ENCODE data around the gene KDSR. TPM values are rescaled to one million over a fixed set of nuclear protein-coding genes. Genes with fewer than 3 reads are reported as not detected.

Gene KDSR
- total RNA-seq, 5 donors from 2014 or later (not counting 1 experiment from before 2014, with no cell fraction given), result 25.2 to 69.1 (median 56.3) TPM

DNA sequence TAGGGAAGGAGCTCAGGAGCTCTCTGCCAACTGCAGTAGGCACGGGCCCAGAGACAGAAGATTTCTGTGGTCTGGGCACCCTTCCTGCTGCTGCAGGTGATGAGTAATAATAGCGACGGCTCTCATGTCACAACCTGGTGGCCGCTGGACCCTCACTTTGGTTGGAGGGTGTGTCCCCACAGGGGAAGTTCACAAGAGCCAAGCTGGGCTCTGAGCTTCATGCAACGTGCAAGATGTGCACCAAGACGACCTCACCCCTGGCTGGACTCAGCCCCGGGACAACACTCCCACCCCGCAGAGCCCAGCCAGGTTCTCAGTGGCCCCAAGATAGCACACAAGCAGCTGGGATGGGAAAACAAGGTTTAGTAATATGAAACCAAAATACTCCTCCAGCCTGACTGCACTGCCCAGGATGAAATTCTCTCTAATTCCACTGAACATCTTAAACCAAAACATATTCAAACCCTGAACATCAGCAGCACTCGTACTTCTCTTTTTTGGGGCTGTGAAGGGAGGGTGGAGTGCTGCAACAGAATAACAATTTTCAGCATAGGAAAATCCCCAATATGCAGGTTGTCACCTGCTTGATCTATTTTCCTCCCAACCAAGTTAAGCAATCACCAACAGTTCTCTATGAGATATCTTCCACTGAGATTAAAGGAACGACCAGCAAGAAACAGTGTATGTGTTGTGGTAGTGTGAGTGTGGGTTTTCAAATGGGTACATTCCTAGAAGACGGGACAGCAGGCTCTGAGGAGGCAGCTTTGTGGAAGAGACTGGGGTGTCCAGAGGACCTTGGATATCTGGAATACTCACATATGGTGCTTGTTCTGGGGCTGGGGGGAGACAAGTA, 73.9 kb downstream of the KDSR start:
- peaks cover 0 to 22% of the 10 kb centered on the region in 2 donors for H3K36me3 ChIP-seq (ENCODE audit: control insufficient read depth in 2 of 2, extremely low read depth in 1 of 2, insufficient read depth in 1 of 2, low read length in 1 of 2)
- peak in 12 of 35 experiments; percentile 3 to 35 (median 11) for DNase-seq
- peaks cover 55% of the 10 kb centered on the region for H3K36me3 Mint-ChIP-seq
- ChIA-PET CTCF (interaction anchor here in 1 of 2 donors (0.6 to 2.9 kb wide), 3 partner anchors 26 to 159 kb away, joined by 3 to 11 read pairs (median 4); partner anchors contain the start of gene BCL2), POLR2A (no interaction called here)
- H3K27ac ChIP-seq (ENCODE audit: low read length), result peak overlapping the region; percentile 8
- WGBS (ENCODE audit: insufficient coverage), result 23% methylated on average over 5 of the region's 11 CpGs
- H3K4me1 Mint-ChIP-seq, result peaks cover 9 to 59% (median 17%) of the 10 kb centered on the region in 3 donors
- peaks cover 34 to 42% of the 10 kb centered on the region in 2 experiments for H3K4me1 ChIP-seq (ENCODE audit: control insufficient read depth in 1 of 2, extremely low read depth in 1 of 2, insufficient read depth in 2 of 2, low read length in 2 of 2)
- no peaks in the 10 kb centered on the region for H3K27me3 Mint-ChIP-seq
- peak overlapping the region in 2 of 3 donors; percentile 29 to 60 for H3K4me3 Mint-ChIP-seq
- H3K9me3 Mint-ChIP-seq, result no peaks in the 10 kb centered on the region
- no peak overlapping the region for H3K4me3 ChIP-seq (ENCODE audit: control insufficient read depth in 1 of 2, extremely low read depth in 1 of 2, low read length in 1 of 2)
- no peak overlapping the region for H3K27ac Mint-ChIP-seq
- H3K9me3 ChIP-seq, result no peaks in the 10 kb centered on the region
- peak; percentile 34 to 63 (median 52) for ATAC-seq (replicated peaks in 1 of 4)
- H3K27me3 ChIP-seq (replicated peaks in 1 of 2; ENCODE audit: control insufficient read depth in 2 of 2, extremely low read depth in 1 of 2, insufficient read depth in 2 of 2, low read length in 1 of 2), result no peaks in the 10 kb centered on the region

DNA sequence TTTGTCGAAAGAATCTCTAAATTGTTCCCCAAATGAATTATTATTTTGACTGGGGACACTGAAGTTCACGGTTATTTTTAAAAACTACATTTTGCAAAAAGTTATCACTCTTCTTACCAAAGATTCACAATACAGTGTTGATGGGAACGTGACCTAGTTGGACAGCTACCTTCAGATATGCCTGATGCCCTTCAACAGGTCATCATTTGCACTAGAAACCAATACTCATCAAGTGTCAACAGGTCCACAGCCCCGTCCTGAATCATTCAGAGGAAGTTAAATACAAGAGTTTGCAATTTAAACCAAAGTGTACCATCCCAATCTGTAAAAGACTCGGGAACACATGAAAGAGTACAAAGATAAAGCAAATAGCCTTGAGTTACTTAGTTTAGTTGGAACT, 75.7 kb downstream of the KDSR start:
- ChIA-PET POLR2A (interaction anchor here (0.6 to 1.5 kb wide), 4 partner anchors 9 to 485 kb away, joined by 3 to 5 read pairs (median 4); no protein-coding TSS in a partner anchor), CTCF (interaction anchor here in 1 of 2 donors (2.9 kb wide), 1 partner anchor 27 kb away, joined by 11 read pairs; the partner anchor contains the start of gene BCL2)
- peaks cover 8 to 53% (median 10%) of the 10 kb centered on the region in 3 donors for H3K4me1 Mint-ChIP-seq
- ATAC-seq (replicated peaks in 1 of 4) (peak in 2 of 4 experiments; percentile 28), DNase-seq (no peak)
- no peaks in the 10 kb centered on the region for H3K9me3 ChIP-seq
- no peak overlapping the region for H3K27ac Mint-ChIP-seq
- H3K4me3 ChIP-seq (ENCODE audit: control insufficient read depth in 1 of 2, extremely low read depth in 1 of 2, low read length in 1 of 2), result no peak overlapping the region
- H3K36me3 Mint-ChIP-seq, result peaks cover 46% of the 10 kb centered on the region
- peak overlapping the region in 2 of 3 donors; percentile 67 to 73 for H3K4me3 Mint-ChIP-seq
- H3K36me3 ChIP-seq (ENCODE audit: control insufficient read depth in 2 of 2, extremely low read depth in 1 of 2, insufficient read depth in 1 of 2, low read length in 1 of 2), result peaks cover 0 to 8% of the 10 kb centered on the region in 2 donors
- 20% methylated on average over 1 of the region's 5 CpGs for WGBS (ENCODE audit: insufficient coverage)
- no peaks in the 10 kb centered on the region for H3K27me3 ChIP-seq (replicated peaks in 1 of 2; ENCODE audit: control insufficient read depth in 2 of 2, extremely low read depth in 1 of 2, insufficient read depth in 2 of 2, low read length in 1 of 2)
- peak overlapping the region; percentile 54 for H3K27ac ChIP-seq (ENCODE audit: low read length)
- H3K4me1 ChIP-seq (ENCODE audit: control insufficient read depth in 1 of 2, extremely low read depth in 1 of 2, insufficient read depth in 2 of 2, low read length in 2 of 2), result peaks cover 36 to 49% of the 10 kb centered on the region in 2 experiments
- H3K27me3 Mint-ChIP-seq, result no peaks in the 10 kb centered on the region
- no peaks in the 10 kb centered on the region for H3K9me3 Mint-ChIP-seq

DNA sequence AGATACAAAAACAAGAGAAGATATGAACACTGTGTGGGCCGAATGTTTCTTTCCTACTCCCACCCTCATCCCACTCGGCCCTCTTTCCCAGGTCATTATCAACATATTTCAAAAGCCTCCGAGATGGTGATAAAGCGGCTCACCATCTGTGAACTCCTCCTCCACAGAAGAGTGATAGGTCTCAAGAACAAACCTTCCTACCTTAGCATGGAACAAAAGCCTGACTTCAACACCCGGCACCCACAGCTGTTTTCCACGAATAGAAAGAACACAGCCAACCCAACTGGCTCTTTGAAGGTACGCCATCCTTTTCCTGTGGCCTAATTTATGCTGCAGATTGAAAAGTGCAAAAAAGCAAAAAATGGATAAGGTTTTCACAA, 76.2 kb downstream of the KDSR start:
- CTCF ChIA-PET, result interaction anchor here in 1 of 2 donors (2.9 kb wide), 1 partner anchor 28 kb away, joined by 11 read pairs; the partner anchor contains the start of gene BCL2
- POLR2A ChIA-PET, result interaction anchor here in 1 of 2 donors (0.6 to 1.5 kb wide), 2 partner anchors 9 to 484 kb away, joined by 3 to 4 read pairs; no protein-coding TSS in a partner anchor
- peaks cover 0 to 6% of the 10 kb centered on the region in 2 donors for H3K36me3 ChIP-seq (ENCODE audit: control insufficient read depth in 2 of 2, extremely low read depth in 1 of 2, insufficient read depth in 1 of 2, low read length in 1 of 2)
- peak in 33 of 35 experiments; percentile 14 to 66 (median 37) for DNase-seq
- no peaks in the 10 kb centered on the region for H3K9me3 ChIP-seq
- no peaks in the 10 kb centered on the region for H3K9me3 Mint-ChIP-seq
- H3K4me1 ChIP-seq (ENCODE audit: control insufficient read depth in 1 of 2, extremely low read depth in 1 of 2, insufficient read depth in 2 of 2, low read length in 2 of 2), result peaks cover 36 to 52% of the 10 kb centered on the region in 2 experiments
- peaks cover 6 to 52% (median 9%) of the 10 kb centered on the region in 3 donors for H3K4me1 Mint-ChIP-seq
- H3K27me3 Mint-ChIP-seq, result no peaks in the 10 kb centered on the region
- H3K36me3 Mint-ChIP-seq, result peaks cover 47% of the 10 kb centered on the region
- 6% methylated on average over 4 of the region's 7 CpGs for WGBS (ENCODE audit: insufficient coverage)
- H3K4me3 ChIP-seq (ENCODE audit: control insufficient read depth in 1 of 2, extremely low read depth in 1 of 2, low read length in 1 of 2), result peak overlapping the region; percentile 7 to 35
- peak overlapping the region in 2 of 3 donors; percentile 67 to 73 for H3K4me3 Mint-ChIP-seq
- no peaks in the 10 kb centered on the region for H3K27me3 ChIP-seq (replicated peaks in 1 of 2; ENCODE audit: control insufficient read depth in 2 of 2, extremely low read depth in 1 of 2, insufficient read depth in 2 of 2, low read length in 1 of 2)
- no peak overlapping the region for H3K27ac Mint-ChIP-seq
- H3K27ac ChIP-seq (ENCODE audit: low read length), result peak overlapping the region; percentile 54
- peak; percentile 74 to 92 (median 78) for ATAC-seq (replicated peaks in 1 of 4)

DNA sequence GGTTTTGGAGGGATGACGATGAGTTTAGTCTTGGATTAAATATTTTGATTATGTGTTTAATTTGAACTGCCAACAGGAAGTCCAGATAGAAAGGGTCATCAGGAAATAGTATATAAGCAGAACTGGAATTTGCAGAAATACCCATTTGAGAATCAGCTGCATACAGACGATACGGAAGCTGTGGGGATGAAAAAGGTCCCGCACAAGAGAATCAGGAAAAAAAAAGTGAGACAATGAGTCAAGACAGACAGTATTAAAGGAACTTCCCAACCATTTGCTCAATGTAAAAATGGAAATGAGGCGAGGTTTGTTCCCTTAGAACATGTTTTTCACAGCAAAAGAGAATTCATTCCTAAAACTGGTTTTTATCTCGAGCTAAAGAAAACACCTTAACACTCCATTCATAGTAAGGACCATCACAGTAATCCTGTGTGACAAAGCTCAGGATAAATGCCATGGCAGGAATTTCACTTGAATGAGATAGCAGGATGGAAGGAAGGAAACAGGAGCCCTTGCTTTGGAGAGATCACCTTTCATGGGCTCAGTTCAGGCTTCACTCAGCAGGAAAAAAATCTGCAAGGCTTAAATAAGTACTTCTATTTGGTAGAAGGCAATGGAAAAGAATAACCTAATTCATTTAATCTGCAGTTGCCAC, 76.7 kb downstream of the KDSR start:
- 90% methylated on average over 1 of the region's 6 CpGs for WGBS (ENCODE audit: insufficient coverage)
- Histone ChIP-seq H3K4me1 (ENCODE audit: control insufficient read depth in 1 of 2, extremely low read depth in 1 of 2, insufficient read depth in 2 of 2, low read length in 2 of 2) (peaks cover 38 to 57% of the 10 kb centered on the region in 2 experiments), H3K9me3 (no peaks in the 10 kb centered on the region), H3K27ac (ENCODE audit: low read length) (peak overlapping the region; percentile 54), H3K27me3 (replicated peaks in 1 of 2; ENCODE audit: control insufficient read depth in 2 of 2, extremely low read depth in 1 of 2, insufficient read depth in 2 of 2, low read length in 1 of 2) (no peaks in the 10 kb centered on the region), H3K36me3 (ENCODE audit: control insufficient read depth in 2 of 2, extremely low read depth in 1 of 2, insufficient read depth in 1 of 2, low read length in 1 of 2) (peaks cover 0 to 6% of the 10 kb centered on the region in 2 donors), H3K4me3 (ENCODE audit: control insufficient read depth in 1 of 2, extremely low read depth in 1 of 2, low read length in 1 of 2) (peak overlapping the region; percentile 7 to 35)
- no peak overlapping the region for H3K27ac Mint-ChIP-seq
- CTCF ChIA-PET, result interaction anchor here in 1 of 2 donors (2.9 kb wide), 1 partner anchor 28 kb away, joined by 11 read pairs; the partner anchor contains the start of gene BCL2
- no peaks in the 10 kb centered on the region for H3K9me3 Mint-ChIP-seq
- peaks cover 43% of the 10 kb centered on the region for H3K36me3 Mint-ChIP-seq
- H3K4me3 Mint-ChIP-seq, result peak overlapping the region in 2 of 3 donors; percentile 67 to 73
- no peak for DNase-seq
- H3K27me3 Mint-ChIP-seq, result no peaks in the 10 kb centered on the region
- ATAC-seq (replicated peaks in 1 of 4), result no peak
- POLR2A ChIA-PET, result interaction anchor here in 1 of 2 donors (1.5 kb wide), 1 partner anchor 8 kb away, joined by 3 read pairs; no protein-coding TSS in a partner anchor
- H3K4me1 Mint-ChIP-seq, result peaks cover 1 to 46% (median 4%) of the 10 kb centered on the region in 3 donors

DNA sequence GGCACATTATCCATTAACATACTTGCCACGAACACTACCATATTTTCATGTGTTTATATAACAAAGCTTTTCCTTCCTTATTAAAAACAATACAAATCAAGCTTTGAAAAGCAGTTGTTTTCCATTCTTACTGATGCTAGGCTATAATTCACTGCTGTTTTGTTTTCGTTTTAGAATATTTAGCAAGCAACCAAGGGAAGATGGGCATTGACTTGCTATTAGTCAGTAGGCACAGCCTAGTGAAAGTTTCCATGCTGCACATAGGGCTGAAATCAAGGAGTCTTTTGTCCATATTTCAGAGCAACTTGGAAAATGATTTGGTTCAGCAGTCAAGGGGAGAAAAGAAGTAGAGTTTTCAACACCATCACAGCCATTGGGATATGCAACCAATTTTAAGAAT, 78.7 kb downstream of the KDSR start:
- Histone ChIP-seq H3K9me3 (no peaks in the 10 kb centered on the region), H3K27me3 (replicated peaks in 1 of 2; ENCODE audit: control insufficient read depth in 2 of 2, extremely low read depth in 1 of 2, insufficient read depth in 2 of 2, low read length in 1 of 2) (no peaks in the 10 kb centered on the region), H3K4me1 (ENCODE audit: control insufficient read depth in 1 of 2, extremely low read depth in 1 of 2, insufficient read depth in 2 of 2, low read length in 2 of 2) (peaks cover 33 to 69% of the 10 kb centered on the region in 2 experiments), H3K4me3 (ENCODE audit: control insufficient read depth in 1 of 2, extremely low read depth in 1 of 2, low read length in 1 of 2) (no peak overlapping the region), H3K36me3 (ENCODE audit: control insufficient read depth in 2 of 2, extremely low read depth in 1 of 2, insufficient read depth in 1 of 2, low read length in 1 of 2) (peaks cover 0 to 12% of the 10 kb centered on the region in 2 donors), H3K27ac (ENCODE audit: low read length) (no peak overlapping the region)
- Mint-ChIP-seq H3K4me3 (no peak overlapping the region), H3K36me3 (peaks cover 48% of the 10 kb centered on the region), H3K27me3 (no peaks in the 10 kb centered on the region), H3K27ac (no peak overlapping the region), H3K9me3 (no peaks in the 10 kb centered on the region), H3K4me1 (peaks cover 0 to 51% (median 0%) of the 10 kb centered on the region in 3 donors)
- ATAC-seq (replicated peaks in 1 of 4), result no peak
- POLR2A ChIA-PET, result interaction anchor here in 1 of 2 donors (0.6 kb wide), 2 partner anchors 26 to 493 kb away, joined by 4 to 6 read pairs; no protein-coding TSS in a partner anchor
- DNase-seq, result no peak
- CTCF ChIA-PET, result interaction anchor here (1.1 to 1.2 kb wide), 3 partner anchors 8 to 30 kb away, joined by 3 to 4 read pairs (median 4); no protein-coding TSS in a partner anchor
- WGBS (ENCODE audit: insufficient coverage), result 90% methylated on average over 2 of the region's 2 CpGs
